Activated naive CD8-positive, alpha-beta T cell treated with anti-CD3 and anti-CD28 coated beads, Interleukin-2, amount 50 U/mL, for 16 hours (primary cell): ENCODE measurements around the gene DOCK4.

Experiments used
- DNase-seq: peaks from one replicate; pipeline ENCODE4 v3.0.0-alpha.2; 2020; ENCODE audit warnings: low read depth, low spot score

The DOCK4 gene

GRCh38 chr7:111677848-111678247 lies 528.4 kb downstream of the DOCK4 start:
- DNase-seq, result no peak

- no peak for DNase-seq
Observed at GRCh38 chr7:111676811-111677210, 529.4 kb downstream of the DOCK4 start.
